Measurements from ENCODE around the gene HNRNPDL. TPM values are rescaled to one million over a fixed set of nuclear protein-coding genes. Genes with fewer than 3 reads are reported as not detected.

Gene HNRNPDL
- 52.9 and 203 TPM in 2 replicates for total RNA-seq (2012; rRNA removed)
- 249 and 276 TPM in 2 replicates for polyA plus RNA-seq (2012; rRNA removed)
- 25.2 and 31.1 TPM in 2 replicates for polyA plus RNA-seq (2012; cell fraction: cytosol; rRNA removed)
- 95.7 and 500 TPM in 2 replicates for polyA plus RNA-seq (2012; cell fraction: nucleus; rRNA removed; ENCODE audit: low replicate concordance)
- Bru-seq, nascent RNA: percentile 99 among the genes with signal in this experiment
- BruChase-seq, experiment 1, labeled RNA remaining after a 6-hour chase: percentile 99 among the genes with signal in this experiment
- BruChase-seq, experiment 2, labeled RNA remaining after a 2-hour chase: percentile 99 among the genes with signal in this experiment
- long read RNA-seq, transcript HNRNPDL-204 (7 exons, 2,404 nt): minor isoform, 54 of 204 reads
- long read RNA-seq, transcript HNRNPDL-201 (8 exons, 3,781 nt): major isoform, 73 of 204 reads
- long read RNA-seq, transcript HNRNPDL-202 (9 exons, 1,402 nt): minor isoform, 27 of 204 reads
- long read RNA-seq, partial matches to known transcripts: 42 of 204 reads
- long read RNA-seq, other reads (novel, unspliced or antisense): 8 of 204 reads

DNA sequence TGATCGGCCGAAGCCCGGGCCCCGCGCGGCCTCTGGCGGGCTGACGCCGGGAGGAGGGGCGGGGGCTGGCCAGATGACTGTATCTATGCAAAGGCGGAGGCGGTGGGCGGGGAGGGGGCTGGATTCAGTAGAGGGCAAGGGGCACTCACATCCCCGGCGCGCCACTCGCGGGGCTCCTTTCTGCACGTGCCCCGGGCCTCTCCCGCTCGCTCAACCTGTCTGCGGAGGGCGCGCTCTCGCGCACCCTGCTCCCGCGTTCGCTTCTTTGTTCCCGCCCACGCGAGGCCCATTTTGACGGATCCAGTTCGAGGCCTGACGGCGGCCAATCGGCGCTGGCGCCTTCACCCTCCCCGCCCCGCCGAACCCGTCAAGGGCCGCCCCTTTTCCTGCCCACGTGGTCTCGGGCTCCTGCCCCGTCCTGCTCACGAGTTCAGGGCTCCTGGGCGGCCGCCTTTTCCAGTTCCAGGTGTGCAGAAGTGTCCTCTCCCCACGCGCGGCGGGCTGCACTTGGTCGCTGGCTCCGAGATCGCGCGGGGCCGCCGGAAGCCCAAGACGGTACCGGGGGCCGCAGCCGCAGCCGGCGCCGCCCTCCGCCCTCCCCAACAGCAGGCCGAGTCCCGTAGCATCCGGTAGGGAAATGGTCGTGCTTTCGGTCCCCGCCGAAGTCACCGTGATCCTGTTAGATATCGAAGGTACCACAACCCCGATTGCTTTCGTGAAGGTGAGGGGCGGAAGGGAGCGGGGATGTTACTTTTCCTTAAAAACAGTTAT is at the start of gene HNRNPDL, which contains the start of gene ENOPH1:
HNRNPDL (minus strand) TSS at position 270 of the 771 bp plus-strand sequence. CDS start 772 bp downstream, outside the sequence.
ENOPH1 (plus strand) TSS at position 398 of the 771 bp plus-strand sequence; CDS start at position 638, 240 bp downstream.
- Histone ChIP-seq H4K91ac (ENCODE audit: insufficient read depth, low read depth, low read length) (peak within 1 kb of the TSS; percentile 92), H2BK120ac (ENCODE audit: low read depth, low read length) (peak within 1 kb of the TSS; percentile 72; the same call in 1 of the 2 replicates), H3K9ac (ENCODE audit: low read depth, low read length) (peak within 1 kb of the TSS; percentile 96), H3K36me3 (ENCODE audit: control insufficient read depth, insufficient read depth, low read length) (peaks cover 8% of the 10 kb centered on the region), H2AK5ac (ENCODE audit: low read depth, low read length) (peak within 1 kb of the TSS; percentile 90), H2BK15ac (ENCODE audit: low read depth, low read length) (no peak within 1 kb of the TSS), H3K79me1 (ENCODE audit: low read depth in 1 of 2, low read length in 2 of 2) (peaks cover 23 to 59% of the 10 kb centered on the region in 2 experiments), H3K9me3 (ENCODE audit: control insufficient read depth, insufficient read depth, low read length) (no peaks in the 10 kb centered on the region), H3K27ac (ENCODE audit: insufficient read depth, low read length) (peak within 1 kb of the TSS; percentile 95), H3K27me3 (ENCODE audit: control insufficient read depth, insufficient read depth, low read length) (no peaks in the 10 kb centered on the region), H3K4me1 (ENCODE audit: control insufficient read depth, insufficient read depth, low read length) (peaks cover 2% of the 10 kb centered on the region), H2AK9ac (replicated peaks; ENCODE audit: low read depth, low read length, poor library complexity) (peak within 1 kb of the TSS; percentile 100), H3K4me3 (ENCODE audit: insufficient read depth, low read depth, low read length) (peak within 1 kb of the TSS; percentile 92), H2BK5ac (ENCODE audit: low read depth, low read length, poor library complexity, severe bottlenecking) (peak within 1 kb of the TSS; percentile 85), H3K56ac (ENCODE audit: extremely low read depth, insufficient read depth, low read length) (peak within 1 kb of the TSS; percentile 98), H3K4ac (ENCODE audit: low read depth, low read length) (peak within 1 kb of the TSS; percentile 99), H4K20me1 (ENCODE audit: insufficient read depth, low read length) (peaks cover 50% of the 10 kb centered on the region), H2BK20ac (ENCODE audit: low read depth, low read length) (no peak within 1 kb of the TSS), H3K9me1 (ENCODE audit: insufficient read depth, low read length) (peaks cover 2% of the 10 kb centered on the region; the same call in 1 of the 2 replicates), H4K5ac (ENCODE audit: low read depth, low read length) (peak within 1 kb of the TSS; percentile 74), H2AFZ (replicated peaks; ENCODE audit: low read length, poor library complexity) (peak within 1 kb of the TSS; percentile 99), H3K14ac (replicated peaks; ENCODE audit: low read depth, low read length) (peak within 1 kb of the TSS; percentile 98), H3K4me2 (ENCODE audit: low read depth, low read length) (peak within 1 kb of the TSS; percentile 94), H4K8ac (ENCODE audit: low read depth in 2 of 2, low read length in 2 of 2) (peak within 1 kb of the TSS; percentile 80 to 97), H3K23ac (ENCODE audit: low read depth, low read length) (peak within 1 kb of the TSS; percentile 93), H3K18ac (ENCODE audit: low read depth, low read length) (peak within 1 kb of the TSS; percentile 58)
- POLR2A ChIA-PET (ENCODE audit: unreplicated experiment): no interaction called here
- dilution Hi-C loops (cut with HindIII; ENCODE audit: low sequenced_read_pairs, unreplicated experiment): no loop called here
- DNase-seq (peak; percentile 94), ATAC-seq (ENCODE audit: low read depth) (peak; percentile 75)
- CTCF ChIA-PET: interaction anchor here (0.6 kb wide), 1 partner anchor 32 kb away, joined by 8 read pairs; no protein-coding TSS in a partner anchor
- in situ Hi-C loops (cut with MboI; ENCODE audit: low sequenced_read_pairs): loop anchor here (25.0 kb wide), 1 partner anchor 607 kb away; the partner anchor contains the start of gene COPS4
- BruUV-seq (replicated peaks): no TSS peak
- intact Hi-C loops (cut with micrococcal nuclease): no loop called here
- 1% methylated on average over 42 of the region's 83 CpGs; no CpG with 5 or more reads in 1 of the 2 experiments for WGBS, 2 experiments (ENCODE audit: extremely low coverage in 2 of 2, insufficient read length in 1 of 2)
- TF ChIP-seq FOS (IDR thresholded peaks at IDR 0.05; ENCODE audit: low read depth, low read length): no peak
- TF ChIP-seq RAD21 (IDR thresholded peaks at IDR 0.05; ENCODE audit: low read length): no peak
- TF ChIP-seq SMC3 (IDR thresholded peaks at IDR 0.05; ENCODE audit: low read depth, low read length): no peak
- TF ChIP-seq, protein P1, sequence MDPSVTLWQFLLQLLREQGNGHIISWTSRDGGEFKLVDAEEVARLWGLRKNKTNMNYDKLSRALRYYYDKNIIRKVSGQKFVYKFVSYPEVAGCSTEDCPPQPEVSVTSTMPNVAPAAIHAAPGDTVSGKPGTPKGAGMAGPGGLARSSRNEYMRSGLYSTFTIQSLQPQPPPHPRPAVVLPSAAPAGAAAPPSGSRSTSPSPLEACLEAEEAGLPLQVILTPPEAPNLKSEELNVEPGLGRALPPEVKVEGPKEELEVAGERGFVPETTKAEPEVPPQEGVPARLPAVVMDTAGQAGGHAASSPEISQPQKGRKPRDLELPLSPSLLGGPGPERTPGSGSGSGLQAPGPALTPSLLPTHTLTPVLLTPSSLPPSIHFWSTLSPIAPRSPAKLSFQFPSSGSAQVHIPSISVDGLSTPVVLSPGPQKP (IDR thresholded peaks at IDR 0.05; ENCODE audit: borderline replicate concordance, low read depth, low read length): no peak
- TF ChIP-seq MXI1 (IDR thresholded peaks at IDR 0.05; ENCODE audit: borderline replicate concordance, low read depth, low read length): peak; percentile 89; the same call in 1 of the 2 replicates
- 0 out of 2 replicates have a peak, but pooled peaks have one; percentile 12 for TF ChIP-seq POLR2A (IDR thresholded peaks at IDR 0.05; ENCODE audit: low read depth, low read length)
- TF ChIP-seq MAFK (IDR thresholded peaks at IDR 0.05; ENCODE audit: low read depth, low read length): no peak
- TF ChIP-seq CHD1 (IDR thresholded peaks at IDR 0.05; ENCODE audit: low read depth, low read length): 0 out of 2 replicates have a peak, but pooled peaks have one; percentile 46
- TF ChIP-seq MAZ (IDR thresholded peaks at IDR 0.05; ENCODE audit: borderline replicate concordance, low read depth, low read length): peak; percentile 65; the same call in 1 of the 2 replicates
- TF ChIP-seq, protein P2, sequence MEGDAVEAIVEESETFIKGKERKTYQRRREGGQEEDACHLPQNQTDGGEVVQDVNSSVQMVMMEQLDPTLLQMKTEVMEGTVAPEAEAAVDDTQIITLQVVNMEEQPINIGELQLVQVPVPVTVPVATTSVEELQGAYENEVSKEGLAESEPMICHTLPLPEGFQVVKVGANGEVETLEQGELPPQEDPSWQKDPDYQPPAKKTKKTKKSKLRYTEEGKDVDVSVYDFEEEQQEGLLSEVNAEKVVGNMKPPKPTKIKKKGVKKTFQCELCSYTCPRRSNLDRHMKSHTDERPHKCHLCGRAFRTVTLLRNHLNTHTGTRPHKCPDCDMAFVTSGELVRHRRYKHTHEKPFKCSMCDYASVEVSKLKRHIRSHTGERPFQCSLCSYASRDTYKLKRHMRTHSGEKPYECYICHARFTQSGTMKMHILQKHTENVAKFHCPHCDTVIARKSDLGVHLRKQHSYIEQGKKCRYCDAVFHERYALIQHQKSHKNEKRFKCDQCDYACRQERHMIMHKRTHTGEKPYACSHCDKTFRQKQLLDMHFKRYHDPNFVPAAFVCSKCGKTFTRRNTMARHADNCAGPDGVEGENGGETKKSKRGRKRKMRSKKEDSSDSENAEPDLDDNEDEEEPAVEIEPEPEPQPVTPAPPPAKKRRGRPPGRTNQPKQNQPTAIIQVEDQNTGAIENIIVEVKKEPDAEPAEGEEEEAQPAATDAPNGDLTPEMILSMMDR (conservative IDR thresholded peaks at IDR 0.05; ENCODE audit: low read depth, low read length): no peak
- no peak for TF ChIP-seq NFE2L2 (IDR thresholded peaks at IDR 0.05; ENCODE audit: low read depth, low read length)

All from IMR-90 (cell line).